ENCODE data around the gene SEMA6A.

DNA sequence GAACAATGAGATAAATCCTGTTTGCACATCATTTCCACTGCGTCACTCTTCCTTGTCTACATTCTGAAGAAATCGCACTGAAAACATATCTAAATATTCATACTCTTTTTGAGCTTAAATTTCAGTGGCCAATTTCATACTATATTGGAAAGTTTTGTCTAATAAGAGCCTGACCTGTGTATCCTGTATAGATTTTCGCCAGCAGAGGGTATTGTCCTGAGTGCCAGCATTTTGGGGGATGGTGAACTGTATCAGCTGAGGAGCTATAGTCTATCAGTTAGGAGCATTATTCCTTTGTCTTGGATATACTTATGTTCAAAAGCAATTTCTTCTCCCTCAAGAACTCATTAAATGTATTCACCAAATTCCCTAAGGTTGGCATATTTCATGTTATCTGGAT, 102.3 kb downstream of the SEMA6A start:
- TF ChIP-seq, protein P1, sequence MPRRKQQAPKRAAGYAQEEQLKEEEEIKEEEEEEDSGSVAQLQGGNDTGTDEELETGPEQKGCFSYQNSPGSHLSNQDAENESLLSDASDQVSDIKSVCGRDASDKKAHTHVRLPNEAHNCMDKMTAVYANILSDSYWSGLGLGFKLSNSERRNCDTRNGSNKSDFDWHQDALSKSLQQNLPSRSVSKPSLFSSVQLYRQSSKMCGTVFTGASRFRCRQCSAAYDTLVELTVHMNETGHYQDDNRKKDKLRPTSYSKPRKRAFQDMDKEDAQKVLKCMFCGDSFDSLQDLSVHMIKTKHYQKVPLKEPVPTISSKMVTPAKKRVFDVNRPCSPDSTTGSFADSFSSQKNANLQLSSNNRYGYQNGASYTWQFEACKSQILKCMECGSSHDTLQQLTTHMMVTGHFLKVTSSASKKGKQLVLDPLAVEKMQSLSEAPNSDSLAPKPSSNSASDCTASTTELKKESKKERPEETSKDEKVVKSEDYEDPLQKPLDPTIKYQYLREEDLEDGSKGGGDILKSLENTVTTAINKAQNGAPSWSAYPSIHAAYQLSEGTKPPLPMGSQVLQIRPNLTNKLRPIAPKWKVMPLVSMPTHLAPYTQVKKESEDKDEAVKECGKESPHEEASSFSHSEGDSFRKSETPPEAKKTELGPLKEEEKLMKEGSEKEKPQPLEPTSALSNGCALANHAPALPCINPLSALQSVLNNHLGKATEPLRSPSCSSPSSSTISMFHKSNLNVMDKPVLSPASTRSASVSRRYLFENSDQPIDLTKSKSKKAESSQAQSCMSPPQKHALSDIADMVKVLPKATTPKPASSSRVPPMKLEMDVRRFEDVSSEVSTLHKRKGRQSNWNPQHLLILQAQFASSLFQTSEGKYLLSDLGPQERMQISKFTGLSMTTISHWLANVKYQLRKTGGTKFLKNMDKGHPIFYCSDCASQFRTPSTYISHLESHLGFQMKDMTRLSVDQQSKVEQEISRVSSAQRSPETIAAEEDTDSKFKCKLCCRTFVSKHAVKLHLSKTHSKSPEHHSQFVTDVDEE (CRISPR knock-in tag; IDR thresholded peaks at IDR 0.05) = no peak
- TF ChIP-seq, protein P2, sequence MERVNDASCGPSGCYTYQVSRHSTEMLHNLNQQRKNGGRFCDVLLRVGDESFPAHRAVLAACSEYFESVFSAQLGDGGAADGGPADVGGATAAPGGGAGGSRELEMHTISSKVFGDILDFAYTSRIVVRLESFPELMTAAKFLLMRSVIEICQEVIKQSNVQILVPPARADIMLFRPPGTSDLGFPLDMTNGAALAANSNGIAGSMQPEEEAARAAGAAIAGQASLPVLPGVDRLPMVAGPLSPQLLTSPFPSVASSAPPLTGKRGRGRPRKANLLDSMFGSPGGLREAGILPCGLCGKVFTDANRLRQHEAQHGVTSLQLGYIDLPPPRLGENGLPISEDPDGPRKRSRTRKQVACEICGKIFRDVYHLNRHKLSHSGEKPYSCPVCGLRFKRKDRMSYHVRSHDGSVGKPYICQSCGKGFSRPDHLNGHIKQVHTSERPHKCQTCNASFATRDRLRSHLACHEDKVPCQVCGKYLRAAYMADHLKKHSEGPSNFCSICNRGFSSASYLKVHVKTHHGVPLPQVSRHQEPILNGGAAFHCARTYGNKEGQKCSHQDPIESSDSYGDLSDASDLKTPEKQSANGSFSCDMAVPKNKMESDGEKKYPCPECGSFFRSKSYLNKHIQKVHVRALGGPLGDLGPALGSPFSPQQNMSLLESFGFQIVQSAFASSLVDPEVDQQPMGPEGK (CRISPR knock-in tag; IDR thresholded peaks at IDR 0.05; ENCODE audit: borderline replicate concordance) = no peak
- no peak for TF ChIP-seq BACH2 (CRISPR knock-in tag; IDR thresholded peaks at IDR 0.05; ENCODE audit: borderline replicate concordance)
- TF ChIP-seq ZFP3 (CRISPR knock-in tag; IDR thresholded peaks at IDR 0.05) = no peak
- no peak for TF ChIP-seq ZNF70 (CRISPR knock-in tag; IDR thresholded peaks at IDR 0.05)
- TF ChIP-seq ZNF565 (CRISPR knock-in tag; conservative IDR thresholded peaks at IDR 0.05; ENCODE audit: low read depth) = no peak
- no peak for TF ChIP-seq CSDC2 (CRISPR knock-in tag; IDR thresholded peaks at IDR 0.05)
- TF ChIP-seq ESRRG (CRISPR knock-in tag; IDR thresholded peaks at IDR 0.05) = no peak
- TF ChIP-seq, protein P3, sequence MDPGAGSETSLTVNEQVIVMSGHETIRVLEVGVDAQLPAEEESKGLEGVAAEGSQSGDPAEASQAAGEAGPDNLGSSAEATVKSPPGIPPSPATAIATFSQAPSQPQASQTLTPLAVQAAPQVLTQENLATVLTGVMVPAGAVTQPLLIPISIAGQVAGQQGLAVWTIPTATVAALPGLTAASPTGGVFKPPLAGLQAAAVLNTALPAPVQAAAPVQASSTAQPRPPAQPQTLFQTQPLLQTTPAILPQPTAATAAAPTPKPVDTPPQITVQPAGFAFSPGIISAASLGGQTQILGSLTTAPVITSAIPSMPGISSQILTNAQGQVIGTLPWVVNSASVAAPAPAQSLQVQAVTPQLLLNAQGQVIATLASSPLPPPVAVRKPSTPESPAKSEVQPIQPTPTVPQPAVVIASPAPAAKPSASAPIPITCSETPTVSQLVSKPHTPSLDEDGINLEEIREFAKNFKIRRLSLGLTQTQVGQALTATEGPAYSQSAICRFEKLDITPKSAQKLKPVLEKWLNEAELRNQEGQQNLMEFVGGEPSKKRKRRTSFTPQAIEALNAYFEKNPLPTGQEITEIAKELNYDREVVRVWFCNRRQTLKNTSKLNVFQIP (CRISPR knock-in tag; IDR thresholded peaks at IDR 0.05; ENCODE audit: borderline replicate concordance, low read depth) = no peak
